Fibroblast of lung (primary cell): ENCODE results near the gene BBC3.

Source experiments
- EZH2 ChIP-seq: IDR thresholded peaks from 2 replicates; pipeline ENCODE4 v1.5.1; 2012; ENCODE audit warnings: low read length, control low read depth, mild to moderate bottlenecking; ENCODE audit errors: missing control alignments
- TF ChIP-seq, protein P1 (sequence below), 2 donors: IDR thresholded peaks in 1 of 2; conservative IDR thresholded peaks in 1 of 2; 1 replicate in 1 of 2; 2 replicates in 1 of 2; pipeline ENCODE4 v1.5.1; 2011 to 2012; ENCODE audit warnings: low read length in 2 of 2, control low read depth in 1 of 2, inconsistent platforms in 1 of 2, low read depth in 1 of 2, mild to moderate bottlenecking in 1 of 2

DNA sequence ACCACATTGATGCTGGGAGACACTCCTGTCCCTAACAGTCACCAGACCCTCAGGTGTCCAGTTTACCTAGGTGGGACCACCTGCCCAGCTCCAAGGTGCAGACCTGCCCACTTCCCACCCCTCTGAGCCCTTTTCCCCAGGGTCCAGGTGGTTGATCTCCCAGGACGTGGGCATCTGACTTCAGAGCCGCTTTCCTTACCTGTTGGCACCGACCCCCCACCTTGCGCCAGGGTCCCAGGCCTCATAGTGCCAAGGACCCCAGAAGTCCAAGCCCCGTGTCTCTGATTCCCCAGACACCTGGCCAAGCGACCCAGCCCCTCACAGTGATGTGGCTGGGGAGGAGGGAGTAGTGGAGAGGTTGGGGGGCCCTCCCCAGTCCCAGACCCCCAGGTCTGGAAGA is 9.6 kb upstream of the BBC3 start:
- TF ChIP-seq, protein P1, sequence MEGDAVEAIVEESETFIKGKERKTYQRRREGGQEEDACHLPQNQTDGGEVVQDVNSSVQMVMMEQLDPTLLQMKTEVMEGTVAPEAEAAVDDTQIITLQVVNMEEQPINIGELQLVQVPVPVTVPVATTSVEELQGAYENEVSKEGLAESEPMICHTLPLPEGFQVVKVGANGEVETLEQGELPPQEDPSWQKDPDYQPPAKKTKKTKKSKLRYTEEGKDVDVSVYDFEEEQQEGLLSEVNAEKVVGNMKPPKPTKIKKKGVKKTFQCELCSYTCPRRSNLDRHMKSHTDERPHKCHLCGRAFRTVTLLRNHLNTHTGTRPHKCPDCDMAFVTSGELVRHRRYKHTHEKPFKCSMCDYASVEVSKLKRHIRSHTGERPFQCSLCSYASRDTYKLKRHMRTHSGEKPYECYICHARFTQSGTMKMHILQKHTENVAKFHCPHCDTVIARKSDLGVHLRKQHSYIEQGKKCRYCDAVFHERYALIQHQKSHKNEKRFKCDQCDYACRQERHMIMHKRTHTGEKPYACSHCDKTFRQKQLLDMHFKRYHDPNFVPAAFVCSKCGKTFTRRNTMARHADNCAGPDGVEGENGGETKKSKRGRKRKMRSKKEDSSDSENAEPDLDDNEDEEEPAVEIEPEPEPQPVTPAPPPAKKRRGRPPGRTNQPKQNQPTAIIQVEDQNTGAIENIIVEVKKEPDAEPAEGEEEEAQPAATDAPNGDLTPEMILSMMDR (conservative IDR thresholded peaks at IDR 0.05 in 1 of 2, IDR thresholded peaks at IDR 0.05 in 1 of 2; ENCODE audit: low read depth in 1 of 2, low read length in 2 of 2): no peak
- no peak for TF ChIP-seq EZH2
